Measurements from ENCODE around the gene TAF1B.

The TAF1B gene

GRCh38 chr2:9867881-9868280 is 24.6 kb downstream of the TAF1B start:
- no peak for TF ChIP-seq POLR2A (IDR thresholded peaks at IDR 0.05; ENCODE audit: low read length)
- TF ChIP-seq GATA1 (IDR thresholded peaks at IDR 0.05; ENCODE audit: low read depth, low read length) = no peak
- DNase-seq = no peak

GRCh38 chr2:9873337-9873736 is 30.1 kb downstream of the TAF1B start:
- no peak for TF ChIP-seq POLR2A (IDR thresholded peaks at IDR 0.05; ENCODE audit: low read length)
- no peak for TF ChIP-seq GATA1 (IDR thresholded peaks at IDR 0.05; ENCODE audit: low read depth, low read length)
- DNase-seq = no peak

- TF ChIP-seq POLR2A (IDR thresholded peaks at IDR 0.05; ENCODE audit: low read length) (no peak), GATA1 (IDR thresholded peaks at IDR 0.05; ENCODE audit: low read depth, low read length) (no peak)
- no peak for DNase-seq
Observed at GRCh38 chr2:9877026-9877425, 33.8 kb downstream of the TAF1B start.

- no peak for DNase-seq
- TF ChIP-seq POLR2A (IDR thresholded peaks at IDR 0.05; ENCODE audit: low read length) (no peak), GATA1 (IDR thresholded peaks at IDR 0.05; ENCODE audit: low read depth, low read length) (no peak)
Observed at GRCh38 chr2:9877726-9878125, 34.5 kb downstream of the TAF1B start.

- TF ChIP-seq POLR2A (IDR thresholded peaks at IDR 0.05; ENCODE audit: low read length) (no peak), GATA1 (IDR thresholded peaks at IDR 0.05; ENCODE audit: low read depth, low read length) (no peak)
- DNase-seq = no peak
Observed at GRCh38 chr2:9879455-9880194, 36.4 kb downstream of the TAF1B start.

GRCh38 chr2:9883897-9884296 is 40.6 kb downstream of the TAF1B start:
- TF ChIP-seq POLR2A (IDR thresholded peaks at IDR 0.05; ENCODE audit: low read length) (no peak), GATA1 (IDR thresholded peaks at IDR 0.05; ENCODE audit: low read depth, low read length) (no peak)
- no peak for DNase-seq

GRCh38 chr2:9884436-9884835 is 41.2 kb downstream of the TAF1B start:
- DNase-seq = no peak

GRCh38 chr2:9885036-9885684 is 41.9 kb downstream of the TAF1B start:
- peak in 1 of 2 experiments; percentile 11 for DNase-seq
- TF ChIP-seq POLR2A (IDR thresholded peaks at IDR 0.05; ENCODE audit: low read length) = no peak
- no peak for TF ChIP-seq GATA1 (IDR thresholded peaks at IDR 0.05; ENCODE audit: low read depth, low read length)

More at GRCh38 chr2:9884436-9884835, 41.2 kb downstream of the TAF1B start:
- TF ChIP-seq POLR2A (IDR thresholded peaks at IDR 0.05; ENCODE audit: low read length) (no peak), GATA1 (IDR thresholded peaks at IDR 0.05; ENCODE audit: low read depth, low read length) (no peak)

- DNase-seq = no peak
- TF ChIP-seq GATA1 (IDR thresholded peaks at IDR 0.05; ENCODE audit: low read depth, low read length) (no peak), POLR2A (IDR thresholded peaks at IDR 0.05; ENCODE audit: low read length) (no peak)
Observed at GRCh38 chr2:9887513-9887912, 44.2 kb downstream of the TAF1B start.

GRCh38 chr2:9889812-9890261 is 46.6 kb downstream of the TAF1B start:
- DNase-seq = no peak
- TF ChIP-seq POLR2A (IDR thresholded peaks at IDR 0.05; ENCODE audit: low read length) (no peak), GATA1 (IDR thresholded peaks at IDR 0.05; ENCODE audit: low read depth, low read length) (no peak)

GRCh38 chr2:9892236-9892635 is 49.0 kb downstream of the TAF1B start:
- no peak for TF ChIP-seq POLR2A (IDR thresholded peaks at IDR 0.05; ENCODE audit: low read length)
- no peak for TF ChIP-seq GATA1 (IDR thresholded peaks at IDR 0.05; ENCODE audit: low read depth, low read length)
- DNase-seq = no peak

- TF ChIP-seq POLR2A (IDR thresholded peaks at IDR 0.05; ENCODE audit: low read length) (no peak), GATA1 (IDR thresholded peaks at IDR 0.05; ENCODE audit: low read depth, low read length) (no peak)
- no peak for DNase-seq
Observed at GRCh38 chr2:9895669-9896590, 52.7 kb downstream of the TAF1B start.

- no peak for TF ChIP-seq GATA1 (IDR thresholded peaks at IDR 0.05; ENCODE audit: low read depth, low read length)
- no peak for TF ChIP-seq POLR2A (IDR thresholded peaks at IDR 0.05; ENCODE audit: low read length)
- peak; percentile 33 to 83 for DNase-seq
Observed at GRCh38 chr2:9897331-9897737, 54.1 kb downstream of the TAF1B start.

- no peak for DNase-seq
- no peak for TF ChIP-seq POLR2A (IDR thresholded peaks at IDR 0.05; ENCODE audit: low read length)
- TF ChIP-seq GATA1 (IDR thresholded peaks at IDR 0.05; ENCODE audit: low read depth, low read length) = no peak
Observed at GRCh38 chr2:9897846-9898245, 54.6 kb downstream of the TAF1B start.

Data from erythroblast (primary cell).